ENCODE data around the gene RRP1B. TPM values are rescaled to one million over a fixed set of nuclear protein-coding genes. Genes with fewer than 3 reads are reported as not detected.

RRP1B gene
- total RNA-seq, 1 experiment from 2014 or later, result 55.9 TPM

- POLR2A ChIA-PET, result no interaction called here
- no peak overlapping the region for H3K4me2 ChIP-seq (ENCODE audit: low read length)
- H3K9me3 ChIP-seq (ENCODE audit: control insufficient read depth in 1 of 2, insufficient read depth in 1 of 2, low read depth in 1 of 2, low read length in 2 of 2), result no peaks in the 10 kb centered on the region; a peak in 1 of 4 replicates
- intact Hi-C loops (cut with micrococcal nuclease), result no loop called here
- no peak overlapping the region for H2AFZ ChIP-seq (ENCODE audit: low read depth, low read length, poor library complexity, severe bottlenecking)
- no peak overlapping the region for H3K4me3 ChIP-seq (replicated peaks in 1 of 2; ENCODE audit: low read depth in 1 of 2, low read length in 2 of 2)
- no peaks in the 10 kb centered on the region for H4K20me1 ChIP-seq (ENCODE audit: insufficient read depth)
- no TSS peak for BruUV-seq (replicated peaks)
- TF ChIP-seq ZFX (IDR thresholded peaks at IDR 0.05) (no peak), ZBTB33 (IDR thresholded peaks at IDR 0.05; ENCODE audit: extremely low read depth, insufficient replicate concordance, low read length) (no peak), POLR2A (IDR thresholded peaks at IDR 0.05; ENCODE audit: borderline replicate concordance, extremely low read depth, insufficient read depth, insufficient read length) (no peak), JUND (IDR thresholded peaks at IDR 0.05) (no peak), CBX3 (IDR thresholded peaks at IDR 0.05; ENCODE audit: low read depth) (no peak), ELF1 (IDR thresholded peaks at IDR 0.05; ENCODE audit: borderline replicate concordance, low read depth) (no peak), SRF (IDR thresholded peaks at IDR 0.05; ENCODE audit: low read depth) (no peak), FOSL1 (IDR thresholded peaks at IDR 0.05; ENCODE audit: low read depth) (no peak), POLR2AphosphoS5 (IDR thresholded peaks at IDR 0.05; ENCODE audit: low read depth, low read length) (no peak)
- TF ChIP-seq, protein P1, sequence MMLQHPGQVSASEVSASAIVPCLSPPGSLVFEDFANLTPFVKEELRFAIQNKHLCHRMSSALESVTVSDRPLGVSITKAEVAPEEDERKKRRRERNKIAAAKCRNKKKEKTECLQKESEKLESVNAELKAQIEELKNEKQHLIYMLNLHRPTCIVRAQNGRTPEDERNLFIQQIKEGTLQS (IDR thresholded peaks at IDR 0.05), result no peak
- TF ChIP-seq, protein P2, sequence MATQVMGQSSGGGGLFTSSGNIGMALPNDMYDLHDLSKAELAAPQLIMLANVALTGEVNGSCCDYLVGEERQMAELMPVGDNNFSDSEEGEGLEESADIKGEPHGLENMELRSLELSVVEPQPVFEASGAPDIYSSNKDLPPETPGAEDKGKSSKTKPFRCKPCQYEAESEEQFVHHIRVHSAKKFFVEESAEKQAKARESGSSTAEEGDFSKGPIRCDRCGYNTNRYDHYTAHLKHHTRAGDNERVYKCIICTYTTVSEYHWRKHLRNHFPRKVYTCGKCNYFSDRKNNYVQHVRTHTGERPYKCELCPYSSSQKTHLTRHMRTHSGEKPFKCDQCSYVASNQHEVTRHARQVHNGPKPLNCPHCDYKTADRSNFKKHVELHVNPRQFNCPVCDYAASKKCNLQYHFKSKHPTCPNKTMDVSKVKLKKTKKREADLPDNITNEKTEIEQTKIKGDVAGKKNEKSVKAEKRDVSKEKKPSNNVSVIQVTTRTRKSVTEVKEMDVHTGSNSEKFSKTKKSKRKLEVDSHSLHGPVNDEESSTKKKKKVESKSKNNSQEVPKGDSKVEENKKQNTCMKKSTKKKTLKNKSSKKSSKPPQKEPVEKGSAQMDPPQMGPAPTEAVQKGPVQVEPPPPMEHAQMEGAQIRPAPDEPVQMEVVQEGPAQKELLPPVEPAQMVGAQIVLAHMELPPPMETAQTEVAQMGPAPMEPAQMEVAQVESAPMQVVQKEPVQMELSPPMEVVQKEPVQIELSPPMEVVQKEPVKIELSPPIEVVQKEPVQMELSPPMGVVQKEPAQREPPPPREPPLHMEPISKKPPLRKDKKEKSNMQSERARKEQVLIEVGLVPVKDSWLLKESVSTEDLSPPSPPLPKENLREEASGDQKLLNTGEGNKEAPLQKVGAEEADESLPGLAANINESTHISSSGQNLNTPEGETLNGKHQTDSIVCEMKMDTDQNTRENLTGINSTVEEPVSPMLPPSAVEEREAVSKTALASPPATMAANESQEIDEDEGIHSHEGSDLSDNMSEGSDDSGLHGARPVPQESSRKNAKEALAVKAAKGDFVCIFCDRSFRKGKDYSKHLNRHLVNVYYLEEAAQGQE (IDR thresholded peaks at IDR 0.05; ENCODE audit: low read depth), result no peak
- ATAC-seq (no peak), DNase-seq (ENCODE audit: low read depth, low spot score) (no peak)
- no peaks in the 10 kb centered on the region for H3K79me2 ChIP-seq (ENCODE audit: insufficient read depth, low read length)
- no peaks in the 10 kb centered on the region for H3K4me1 ChIP-seq (ENCODE audit: control insufficient read depth in 1 of 2, insufficient read depth in 2 of 2, low read length in 2 of 2)
- no peaks in the 10 kb centered on the region for H3K9me2 ChIP-seq (ENCODE audit: insufficient read depth)
- CTCF ChIA-PET, result no interaction called here
- no peak overlapping the region for H3K9ac ChIP-seq (ENCODE audit: low read length)
- RAD21 ChIA-PET (ENCODE audit: low non-redundant PET in 1 of 2, low total read pairs in 2 of 2, uncharacterized antibody in 2 of 2, unreplicated experiment in 2 of 2), result no interaction called here
- no peaks in the 10 kb centered on the region for H3K36me3 ChIP-seq (ENCODE audit: control insufficient read depth in 1 of 2, insufficient read depth in 2 of 2, low read length in 2 of 2)
- no peak overlapping the region for H3K27ac ChIP-seq (ENCODE audit: low read depth, low read length)
- no peaks in the 10 kb centered on the region for H3K27me3 ChIP-seq (ENCODE audit: insufficient read depth, low read length)
Measured at GRCh38 chr21:43632373-43632905, 26.9 kb upstream of the RRP1B start.
